ENCODE measurements around the gene CRADD.
A peak's percentile ranks its signal among the peaks of the same experiment; 100 is the strongest.

The CRADD gene

DNA sequence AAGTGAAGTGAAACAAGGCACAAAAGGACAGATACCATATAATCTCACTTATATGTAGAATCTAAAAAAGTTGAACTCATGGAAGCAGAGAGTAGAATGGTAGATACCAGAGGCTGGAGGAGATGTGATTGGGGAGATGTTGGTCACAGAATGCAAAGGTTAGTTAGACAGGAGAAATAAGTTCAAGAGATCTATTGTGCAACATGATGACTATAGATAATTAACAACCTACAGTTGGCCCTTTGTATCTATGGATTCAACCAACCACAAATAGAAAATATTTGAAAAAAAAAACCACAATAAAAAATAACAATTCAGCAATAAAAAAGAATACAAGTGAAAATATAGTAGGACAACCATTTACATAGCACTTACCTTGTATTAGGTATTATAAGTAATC, 19.3 kb downstream of the CRADD start:
- TF ChIP-seq POLR2A (IDR thresholded peaks at IDR 0.05; ENCODE audit: low read depth, low read length), result no peak
- no peak for TF ChIP-seq TAF1 (IDR thresholded peaks at IDR 0.05; ENCODE audit: borderline replicate concordance, low read depth, low read length)
- no peak for TF ChIP-seq POLR2AphosphoS5 (IDR thresholded peaks at IDR 0.05; ENCODE audit: low read depth, low read length)
- no peak for DNase-seq (ENCODE audit: insufficient read length)
- FAIRE-seq, result no peak

- DNase-seq (ENCODE audit: insufficient read length) (no peak), FAIRE-seq (peak; percentile 63)
- TF ChIP-seq POLR2A (IDR thresholded peaks at IDR 0.05; ENCODE audit: low read depth, low read length), result no peak
- TF ChIP-seq POLR2AphosphoS5 (IDR thresholded peaks at IDR 0.05; ENCODE audit: low read depth, low read length), result no peak
- no peak for TF ChIP-seq TAF1 (IDR thresholded peaks at IDR 0.05; ENCODE audit: borderline replicate concordance, low read depth, low read length)
Observed at GRCh38 chr12:93698307-93699092, 21.3 kb downstream of the CRADD start.

GRCh38 chr12:93699271-93700145, 22.3 kb downstream of the CRADD start:
- DNase-seq (ENCODE audit: insufficient read length), result no peak

GRCh38 chr12:93702707-93703315, 25.6 kb downstream of the CRADD start:
- no peak for TF ChIP-seq TAF1 (IDR thresholded peaks at IDR 0.05; ENCODE audit: borderline replicate concordance, low read depth, low read length)
- no peak for TF ChIP-seq POLR2AphosphoS5 (IDR thresholded peaks at IDR 0.05; ENCODE audit: low read depth, low read length)
- TF ChIP-seq POLR2A (IDR thresholded peaks at IDR 0.05; ENCODE audit: low read depth, low read length), result no peak
- DNase-seq (ENCODE audit: insufficient read length) (no peak), FAIRE-seq (no peak)

More at GRCh38 chr12:93699271-93700145, 22.3 kb downstream of the CRADD start:
- TF ChIP-seq POLR2A (IDR thresholded peaks at IDR 0.05; ENCODE audit: low read depth, low read length) (no peak), TAF1 (IDR thresholded peaks at IDR 0.05; ENCODE audit: borderline replicate concordance, low read depth, low read length) (no peak), POLR2AphosphoS5 (IDR thresholded peaks at IDR 0.05; ENCODE audit: low read depth, low read length) (no peak)
- peak; percentile 24 for FAIRE-seq

- no peak for FAIRE-seq
- DNase-seq (ENCODE audit: insufficient read length), result no peak
- TF ChIP-seq POLR2A (IDR thresholded peaks at IDR 0.05; ENCODE audit: low read depth, low read length), result no peak
- no peak for TF ChIP-seq POLR2AphosphoS5 (IDR thresholded peaks at IDR 0.05; ENCODE audit: low read depth, low read length)
- no peak for TF ChIP-seq TAF1 (IDR thresholded peaks at IDR 0.05; ENCODE audit: borderline replicate concordance, low read depth, low read length)
Observed at GRCh38 chr12:93704122-93704521, 26.9 kb downstream of the CRADD start.

DNA sequence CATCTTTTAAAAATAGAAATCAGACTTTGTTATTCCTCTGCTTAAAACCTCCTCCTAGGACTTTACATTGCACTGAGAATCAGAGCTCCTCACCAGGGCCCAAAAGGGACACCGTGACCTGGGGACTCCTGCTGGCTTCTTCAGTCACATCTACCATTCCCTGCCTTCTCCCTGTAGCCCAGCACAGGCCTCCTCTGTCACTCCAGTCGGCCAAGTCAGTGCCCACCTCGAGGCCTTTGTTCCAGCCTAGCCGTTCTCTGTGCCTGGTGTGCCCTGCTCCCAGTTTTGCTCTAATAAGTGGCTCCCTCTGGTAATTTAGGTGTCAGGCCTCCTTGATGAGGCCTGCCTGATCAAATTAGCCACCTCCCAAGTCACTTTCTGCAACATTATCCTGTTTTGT, 27.4 kb downstream of the CRADD start:
- DNase-seq (ENCODE audit: insufficient read length) (no peak), FAIRE-seq (no peak)
- TF ChIP-seq POLR2AphosphoS5 (IDR thresholded peaks at IDR 0.05; ENCODE audit: low read depth, low read length), result no peak
- no peak for TF ChIP-seq POLR2A (IDR thresholded peaks at IDR 0.05; ENCODE audit: low read depth, low read length)
- no peak for TF ChIP-seq TAF1 (IDR thresholded peaks at IDR 0.05; ENCODE audit: borderline replicate concordance, low read depth, low read length)

- no peak for DNase-seq (ENCODE audit: insufficient read length)
- no peak for FAIRE-seq
- no peak for TF ChIP-seq POLR2A (IDR thresholded peaks at IDR 0.05; ENCODE audit: low read depth, low read length)
- TF ChIP-seq TAF1 (IDR thresholded peaks at IDR 0.05; ENCODE audit: borderline replicate concordance, low read depth, low read length), result no peak
- TF ChIP-seq POLR2AphosphoS5 (IDR thresholded peaks at IDR 0.05; ENCODE audit: low read depth, low read length), result no peak
Observed at GRCh38 chr12:93705237-93705636, 28.1 kb downstream of the CRADD start.

DNA sequence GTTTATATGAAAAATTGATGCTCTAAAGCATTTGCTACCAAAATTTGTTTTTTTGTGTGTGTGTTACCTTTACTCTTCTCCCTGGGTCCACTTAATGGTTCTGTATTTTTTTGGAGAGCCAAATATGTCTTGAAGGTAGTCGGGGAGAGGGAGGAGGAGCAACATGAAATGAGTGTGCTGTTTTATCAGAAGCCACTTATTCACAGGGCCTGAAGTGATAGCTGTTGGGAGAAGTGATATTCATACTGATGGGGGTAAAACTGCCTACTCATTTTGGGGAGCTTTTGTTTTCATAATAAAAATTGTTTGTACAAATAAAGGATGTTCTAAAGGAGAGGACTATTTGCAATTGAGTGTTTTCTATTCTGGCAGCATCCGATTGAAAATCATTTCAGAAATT, 29.2 kb downstream of the CRADD start:
- DNase-seq (ENCODE audit: insufficient read length) (no peak), FAIRE-seq (no peak)
- TF ChIP-seq TAF1 (IDR thresholded peaks at IDR 0.05; ENCODE audit: borderline replicate concordance, low read depth, low read length), result no peak
- no peak for TF ChIP-seq POLR2A (IDR thresholded peaks at IDR 0.05; ENCODE audit: low read depth, low read length)
- TF ChIP-seq POLR2AphosphoS5 (IDR thresholded peaks at IDR 0.05; ENCODE audit: low read depth, low read length), result no peak

DNA sequence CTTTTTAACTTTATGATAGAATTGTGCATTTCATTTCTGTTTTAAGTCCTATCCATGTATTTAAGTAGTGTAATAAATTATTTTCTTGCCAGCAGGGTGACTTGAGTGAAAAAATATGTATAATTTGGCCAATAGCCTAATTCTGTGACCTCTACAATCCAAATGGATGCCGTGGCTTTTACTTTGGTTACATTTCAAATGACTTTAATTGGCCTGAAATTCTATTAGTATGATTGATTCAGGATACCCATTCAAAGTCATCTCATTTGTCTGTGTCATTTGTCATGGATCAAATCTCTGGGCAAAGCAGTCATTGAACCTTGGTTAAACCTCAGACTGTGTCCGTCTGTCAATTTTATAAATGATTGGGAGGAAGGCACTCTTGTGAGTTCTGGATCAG, 29.6 kb downstream of the CRADD start:
- DNase-seq (ENCODE audit: insufficient read length), result no peak
- TF ChIP-seq TAF1 (IDR thresholded peaks at IDR 0.05; ENCODE audit: borderline replicate concordance, low read depth, low read length) (no peak), POLR2A (IDR thresholded peaks at IDR 0.05; ENCODE audit: low read depth, low read length) (no peak), POLR2AphosphoS5 (IDR thresholded peaks at IDR 0.05; ENCODE audit: low read depth, low read length) (no peak)
- no peak for FAIRE-seq

GRCh38 chr12:93707836-93708235, 30.7 kb downstream of the CRADD start:
- FAIRE-seq, result no peak

DNA sequence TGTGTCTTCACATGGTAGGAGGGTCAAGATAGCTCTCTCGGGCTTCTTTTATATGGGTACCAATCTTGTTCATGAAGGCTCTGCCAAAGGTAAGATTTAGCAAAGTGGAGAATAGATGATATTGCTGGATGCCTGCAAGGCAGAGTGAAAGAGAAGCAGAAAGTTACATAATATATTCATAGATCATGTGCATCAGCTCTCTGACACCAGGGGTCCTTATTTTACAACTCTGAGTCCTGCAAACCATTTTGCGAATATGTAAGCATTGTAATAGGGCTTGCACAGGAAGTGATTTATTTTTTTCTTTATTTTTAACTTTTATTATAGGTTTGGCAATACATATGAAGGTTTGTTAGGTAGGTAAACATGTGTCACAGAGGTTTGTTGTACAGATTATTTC, 31.8 kb downstream of the CRADD start:
- TF ChIP-seq POLR2A (IDR thresholded peaks at IDR 0.05; ENCODE audit: low read depth, low read length), result no peak
- no peak for TF ChIP-seq POLR2AphosphoS5 (IDR thresholded peaks at IDR 0.05; ENCODE audit: low read depth, low read length)
- TF ChIP-seq TAF1 (IDR thresholded peaks at IDR 0.05; ENCODE audit: borderline replicate concordance, low read depth, low read length), result no peak
- DNase-seq (ENCODE audit: insufficient read length) (no peak), FAIRE-seq (no peak)

More at GRCh38 chr12:93707836-93708235, 30.7 kb downstream of the CRADD start:
- DNase-seq (ENCODE audit: insufficient read length), result no peak
- TF ChIP-seq POLR2AphosphoS5 (IDR thresholded peaks at IDR 0.05; ENCODE audit: low read depth, low read length), result no peak
- TF ChIP-seq TAF1 (IDR thresholded peaks at IDR 0.05; ENCODE audit: borderline replicate concordance, low read depth, low read length), result no peak
- no peak for TF ChIP-seq POLR2A (IDR thresholded peaks at IDR 0.05; ENCODE audit: low read depth, low read length)

Data from GM12892 (cell line).